Endothelial cell of umbilical vein (primary cell): ENCODE data around the gene DNHD1.

Experiments used
- CTCF ChIP-seq, 2 donors: IDR thresholded peaks; 1 replicate in 1 of 2; 2 replicates in 1 of 2; pipeline ENCODE4 v1.5.1; 2011; ENCODE audit warnings: low read length in 2 of 2, mild to moderate bottlenecking in 2 of 2, moderate library complexity in 2 of 2, control low read depth in 1 of 2, inconsistent platforms in 1 of 2, low read depth in 1 of 2; ENCODE audit not compliant: insufficient read depth in 1 of 2; ENCODE audit errors: extremely low read depth in 1 of 2
- EZH2 ChIP-seq: IDR thresholded peaks from 2 replicates; pipeline ENCODE4 v1.6.1; 2012; ENCODE audit warnings: borderline replicate concordance, low read depth, mild to moderate bottlenecking, moderate library complexity, low read length, inconsistent platforms; ENCODE audit not compliant: severe bottlenecking
- FOS ChIP-seq: IDR thresholded peaks from 2 replicates; pipeline ENCODE4 v1.6.1; 2011; ENCODE audit warnings: mild to moderate bottlenecking, low read length, moderate library complexity, borderline replicate concordance; ENCODE audit not compliant: insufficient read depth
- GATA2 ChIP-seq: IDR thresholded peaks from 2 replicates; pipeline ENCODE4 v1.7.0; 2011; ENCODE audit warnings: low read depth, mild to moderate bottlenecking, moderate library complexity, mixed read lengths, low read length; ENCODE audit not compliant: insufficient read length, insufficient read depth
- JUN ChIP-seq: IDR thresholded peaks from 2 replicates; pipeline ENCODE4 v1.6.1; 2011; ENCODE audit warnings: borderline replicate concordance, low read depth; ENCODE audit not compliant: insufficient read length, insufficient read depth
- MAX ChIP-seq: IDR thresholded peaks from 2 replicates; pipeline ENCODE4 v1.6.1; 2011; ENCODE audit not compliant: insufficient read depth, insufficient read length
- MYC ChIP-seq: IDR thresholded peaks from one replicate; pipeline ENCODE4 v1.6.1; 2011; ENCODE audit warnings: mild to moderate bottlenecking, low read depth, low read length
- POLR2A ChIP-seq: IDR thresholded peaks from 2 replicates; pipeline ENCODE4 v1.6.1; 2012; ENCODE audit warnings: low read depth, mild to moderate bottlenecking, control low read depth, low read length
- POLR2AphosphoS5 ChIP-seq: IDR thresholded peaks from 2 replicates; pipeline ENCODE4 v1.6.1; 2012; ENCODE audit warnings: low read depth, mild to moderate bottlenecking, control low read depth, low read length, moderate library complexity; ENCODE audit not compliant: insufficient read depth

- no peak for TF ChIP-seq CTCF (IDR thresholded peaks at IDR 0.05; ENCODE audit: extremely low read depth in 1 of 2, insufficient read depth in 1 of 2, low read depth in 1 of 2, low read length in 2 of 2)
- TF ChIP-seq JUN: no peak
- TF ChIP-seq MAX: no peak
- TF ChIP-seq POLR2A: no peak
- TF ChIP-seq POLR2AphosphoS5: no peak
- TF ChIP-seq MYC: no peak
- no peak for TF ChIP-seq EZH2
- no peak for TF ChIP-seq GATA2
- TF ChIP-seq FOS: no peak
Observed at GRCh38 chr11:6452219-6452618, 44.9 kb upstream of the DNHD1 start.
